Choroid plexus epithelial cell (primary cell): ENCODE data around the gene PMS2.

ENCODE experiments used
- DNase-seq: peaks from one replicate; pipeline ENCODE4 v3.0.0-alpha.2; 2010; ENCODE audit warnings: low read depth
- H3K4me3 ChIP-seq: 2 replicates; pipeline ENCODE4 v1.5.1; 2011; ENCODE audit warnings: low read depth, mild to moderate bottlenecking, control low read depth, low read length, moderate library complexity
- CTCF ChIP-seq: conservative IDR thresholded peaks from 2 replicates; pipeline ENCODE4 v1.5.1; 2011; ENCODE audit warnings: low read depth, mild to moderate bottlenecking, control low read depth, inconsistent platforms, low read length, moderate library complexity

The PMS2 gene

GRCh38 chr7:6026011-6026819, 17.4 kb upstream of the PMS2 start:
- DNase-seq: peak; percentile 65
- TF ChIP-seq CTCF: peak; percentile 63
- H3K4me3 ChIP-seq: no peak overlapping the region

GRCh38 chr7:6023974-6024435, 15.2 kb upstream of the PMS2 start:
- no peak overlapping the region for H3K4me3 ChIP-seq
- TF ChIP-seq CTCF: no peak
- no peak for DNase-seq

- H3K4me3 ChIP-seq: no peak overlapping the region
- TF ChIP-seq CTCF: no peak
- DNase-seq: no peak
These were observed 13.9 kb upstream of the PMS2 start for GRCh38 chr7:6022707-6023106.

GRCh38 chr7:6020371-6021286, 11.8 kb upstream of the PMS2 start:
- DNase-seq: no peak
- TF ChIP-seq CTCF: no peak
- H3K4me3 ChIP-seq: no peak overlapping the region

- no peak for TF ChIP-seq CTCF
- no peak for DNase-seq
- H3K4me3 ChIP-seq: no peak overlapping the region
These were observed 7.8 kb upstream of the PMS2 start for GRCh38 chr7:6016653-6016966.

GRCh38 chr7:6015917-6016652, 7.2 kb upstream of the PMS2 start:
- peak; percentile 98 for DNase-seq
- no peak overlapping the region for H3K4me3 ChIP-seq
- TF ChIP-seq CTCF: no peak
